Stimulated activated CD4-positive, alpha-beta T cell treated with anti-CD3 and anti-CD28 coated beads, Interleukin-4, amount 100 ng/mL, for 48 hours (primary cell): ENCODE data around the gene SCP2D1.

Experiments used
- DNase-seq, 2 donors: peaks; one replicate each; pipeline ENCODE4 v3.0.0-alpha.2; 2020; ENCODE audit warnings: low read depth in 2 of 2

SCP2D1 gene

DNA sequence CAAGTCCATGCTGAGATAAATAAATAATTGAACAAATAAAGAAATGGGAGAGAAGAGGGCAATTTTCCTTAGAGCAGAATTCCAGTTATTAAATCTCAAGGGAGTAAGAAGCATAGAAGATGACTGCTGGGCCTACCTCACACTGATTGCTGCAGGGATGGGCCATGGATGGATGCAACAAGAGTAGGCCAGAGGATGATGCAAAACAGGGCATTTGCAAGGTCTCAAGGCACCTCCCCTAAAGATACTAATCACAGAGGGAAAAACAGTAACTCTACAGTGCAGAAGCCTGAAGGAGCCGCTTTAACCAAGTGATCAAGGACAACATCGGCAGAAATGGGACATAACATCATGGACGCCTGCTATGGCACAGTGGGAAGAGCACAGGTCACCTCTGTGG, 1.7 kb upstream of the SCP2D1 start:
- DNase-seq: no peak

DNA sequence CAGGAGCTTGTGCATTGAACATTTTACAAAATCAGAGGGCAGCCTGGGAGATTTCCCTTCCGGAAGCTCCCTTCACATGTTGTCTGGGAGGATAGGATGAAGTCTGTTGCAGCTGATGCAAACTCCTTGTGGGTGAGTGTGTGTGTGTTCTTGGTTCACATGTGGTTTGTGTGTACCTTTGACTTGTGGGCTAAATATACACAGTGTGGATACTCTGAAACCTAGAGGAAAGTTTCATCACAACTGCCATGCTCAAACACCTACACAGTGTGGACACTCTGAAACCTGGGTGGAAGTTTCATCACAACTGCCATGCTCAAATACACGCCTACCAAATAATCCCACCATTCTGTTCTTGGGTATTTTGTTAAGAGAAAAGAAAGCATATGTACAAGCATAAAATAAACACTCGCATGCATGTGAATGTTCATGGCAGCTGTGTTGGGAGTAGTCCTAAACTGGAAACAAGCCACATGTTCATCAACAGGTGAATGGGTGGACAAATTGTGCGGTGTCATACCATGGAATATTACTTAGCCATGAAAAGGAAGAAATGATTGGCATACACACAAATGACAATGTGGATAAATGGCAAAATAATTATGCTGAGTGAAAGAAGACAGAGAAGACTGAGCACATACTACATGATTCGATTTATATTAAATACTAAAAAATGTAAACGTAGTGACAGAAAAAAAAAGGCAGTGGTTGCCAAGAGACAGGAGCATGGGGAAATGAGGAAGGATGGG, 1.8 kb downstream of the SCP2D1 start:
- no peak for DNase-seq

DNA sequence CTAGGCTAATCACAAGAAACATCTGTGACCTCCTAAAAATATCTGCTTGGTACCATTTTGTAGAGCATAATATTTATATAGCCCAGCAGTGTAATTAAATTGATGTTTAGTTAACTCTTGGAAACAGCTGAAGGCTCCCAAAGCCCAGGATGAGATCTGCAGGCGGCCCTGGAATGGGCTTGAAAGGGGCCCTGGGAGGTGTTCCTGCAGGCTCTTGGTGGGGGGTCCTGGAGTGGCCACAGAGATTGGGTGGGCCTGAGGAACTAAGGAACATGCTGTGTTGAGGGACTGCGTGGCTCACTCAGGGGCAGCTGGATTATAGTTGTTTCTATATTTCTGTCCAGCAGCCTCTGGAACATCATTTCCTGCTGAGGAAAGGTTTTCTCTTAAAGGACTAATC, 9.2 kb downstream of the SCP2D1 start:
- no peak for DNase-seq

DNA sequence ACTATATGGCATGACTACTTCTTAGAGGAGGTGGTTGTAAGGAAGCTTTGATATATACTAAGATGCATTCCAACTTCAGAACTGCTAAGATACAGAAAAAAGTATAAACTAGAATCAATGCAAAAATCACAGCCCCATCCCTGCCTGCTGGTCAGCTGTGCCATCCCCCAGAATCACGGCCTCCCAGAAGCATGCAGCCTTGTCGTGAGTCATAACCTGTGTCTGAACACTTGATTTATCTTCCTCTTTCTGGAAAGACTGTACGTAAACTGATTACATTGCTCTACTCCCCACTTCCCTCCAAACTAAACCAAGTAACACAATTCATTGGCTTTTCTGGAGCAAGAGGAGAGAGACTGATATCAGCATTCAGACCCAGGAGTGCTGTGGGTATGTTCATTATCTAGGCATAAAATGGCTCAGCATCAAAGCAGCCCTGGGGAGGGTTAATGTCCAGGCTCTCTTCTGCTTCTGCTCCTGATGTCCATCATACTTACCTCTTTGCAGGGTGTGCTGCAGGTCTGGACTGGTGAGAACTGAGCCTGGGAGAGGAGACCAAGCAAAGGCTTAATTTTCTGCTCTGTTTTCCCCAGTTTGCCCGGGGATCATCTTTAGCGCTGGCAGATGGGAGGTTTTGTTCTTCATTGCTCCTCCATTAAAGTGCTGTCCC, 18.4 kb downstream of the SCP2D1 start:
- no peak for DNase-seq

DNA sequence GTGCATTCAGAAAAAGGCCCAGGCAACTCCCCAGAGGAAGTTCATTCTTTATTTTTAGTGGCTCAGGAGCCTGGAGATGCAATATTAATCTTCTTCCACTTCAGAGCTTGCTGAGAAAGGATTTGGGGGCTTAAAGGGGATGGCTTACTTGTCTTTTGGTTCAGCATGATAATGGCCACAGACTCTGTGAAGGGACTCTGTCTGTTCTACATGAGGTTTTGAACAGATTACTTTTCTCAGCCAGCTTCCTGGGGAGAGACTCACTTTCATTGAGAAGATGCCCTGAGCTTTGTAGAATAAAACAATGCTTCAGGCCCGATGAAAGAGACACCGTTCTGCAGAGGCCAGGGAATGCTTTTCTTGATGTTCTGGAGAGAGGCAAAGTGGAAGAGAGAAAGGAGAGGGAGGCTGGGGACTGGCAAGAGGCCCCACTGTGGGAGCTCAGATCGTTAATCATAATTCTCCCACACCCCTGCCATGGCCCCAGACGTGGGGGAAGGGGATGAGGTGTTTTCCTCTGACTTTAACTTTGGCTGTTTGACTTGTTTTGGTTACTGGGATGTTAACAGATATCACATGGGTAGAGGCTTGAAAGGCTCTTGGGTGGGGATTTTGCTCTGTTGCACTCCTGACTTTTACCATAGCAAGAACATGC, 19.1 kb downstream of the SCP2D1 start:
- no peak for DNase-seq

DNA sequence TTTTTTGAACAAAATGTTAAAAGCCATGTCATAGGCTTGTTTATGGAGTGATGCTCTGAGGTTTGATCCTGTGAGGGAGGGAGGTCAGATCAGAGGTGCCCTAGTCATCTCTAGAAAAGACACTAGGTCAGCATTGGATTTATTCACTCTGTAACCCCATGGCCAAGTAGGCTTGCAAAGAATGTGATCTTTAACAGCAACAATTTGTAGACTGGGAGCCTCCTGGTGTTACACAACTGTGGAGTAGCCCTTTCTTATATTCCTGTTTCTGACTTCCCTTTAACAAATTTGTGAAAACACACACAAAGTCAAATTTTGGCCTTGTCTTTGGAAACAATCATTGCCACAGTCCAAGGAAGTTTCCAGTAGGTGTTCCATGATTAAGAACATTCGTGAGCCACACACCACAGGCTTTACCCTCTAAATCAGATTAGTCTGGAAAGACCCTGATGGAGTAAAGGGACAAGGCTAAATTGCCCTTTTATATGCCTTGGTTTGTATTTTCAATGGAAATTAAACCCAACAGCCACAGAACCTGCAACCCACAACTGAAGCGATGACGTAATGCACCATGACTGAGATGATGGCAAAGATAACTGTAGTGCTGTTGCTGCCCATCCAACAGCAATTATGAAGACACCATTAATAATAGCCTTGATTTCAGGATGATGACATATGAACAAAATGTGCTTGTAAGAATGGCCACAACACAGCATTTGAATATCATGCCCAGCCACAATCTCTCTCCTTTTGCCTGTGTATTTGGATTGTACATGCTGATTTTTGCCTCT, 22.1 kb downstream of the SCP2D1 start:
- no peak for DNase-seq

DNA sequence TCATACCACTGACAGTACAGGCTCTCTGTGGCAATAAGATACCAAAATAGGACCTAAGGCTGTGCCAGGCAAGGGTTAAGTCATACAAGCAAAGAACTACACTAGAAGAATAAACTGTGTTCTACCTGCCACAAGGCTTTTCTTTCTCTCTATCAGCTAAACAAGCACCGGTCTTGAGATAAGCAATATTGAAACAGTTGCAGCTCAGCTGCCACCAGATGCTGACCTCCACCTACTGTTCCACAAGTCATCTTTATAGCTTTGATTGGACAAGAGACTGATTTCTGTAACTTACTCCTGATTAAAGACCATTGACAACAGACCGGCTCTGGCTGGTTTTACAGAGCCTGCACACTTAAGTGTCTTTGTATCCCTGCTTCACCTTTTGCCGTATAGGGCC, 24.1 kb downstream of the SCP2D1 start:
- no peak for DNase-seq

DNA sequence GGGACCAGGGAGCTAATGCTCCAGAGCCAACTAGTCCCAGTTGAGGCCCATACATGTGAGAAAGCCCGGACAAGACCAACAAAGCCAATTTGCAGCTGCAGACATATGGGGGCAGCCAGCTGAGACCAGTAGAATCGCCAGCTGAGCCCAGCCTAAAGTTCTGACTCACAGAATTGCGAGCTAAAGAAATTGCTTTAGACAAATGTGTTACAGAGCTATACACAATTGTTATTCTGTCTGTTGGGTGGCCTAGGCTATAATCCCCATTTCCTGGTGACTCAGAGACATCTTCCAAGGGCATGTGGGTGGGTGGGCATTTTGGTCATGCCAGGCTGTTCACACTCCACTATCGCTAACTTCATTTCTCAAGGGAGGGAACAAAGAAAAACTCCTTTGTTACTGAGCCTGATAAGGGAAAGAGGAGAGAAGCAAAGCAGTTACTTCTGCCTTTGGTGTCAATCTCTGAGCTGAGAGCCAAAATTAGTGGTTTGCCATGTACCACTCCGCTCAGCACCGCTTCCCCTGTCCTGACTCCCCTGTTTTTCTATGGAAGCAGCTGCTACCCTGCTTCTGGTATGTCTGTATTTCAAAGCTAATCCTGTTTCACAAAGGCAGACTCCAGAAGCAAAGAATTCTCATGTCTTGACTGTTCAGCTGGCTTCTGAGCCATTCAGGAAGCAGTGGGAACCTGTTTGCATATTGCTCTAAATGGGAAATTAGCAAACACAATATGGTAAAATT, 26.1 kb downstream of the SCP2D1 start:
- DNase-seq: no peak

DNA sequence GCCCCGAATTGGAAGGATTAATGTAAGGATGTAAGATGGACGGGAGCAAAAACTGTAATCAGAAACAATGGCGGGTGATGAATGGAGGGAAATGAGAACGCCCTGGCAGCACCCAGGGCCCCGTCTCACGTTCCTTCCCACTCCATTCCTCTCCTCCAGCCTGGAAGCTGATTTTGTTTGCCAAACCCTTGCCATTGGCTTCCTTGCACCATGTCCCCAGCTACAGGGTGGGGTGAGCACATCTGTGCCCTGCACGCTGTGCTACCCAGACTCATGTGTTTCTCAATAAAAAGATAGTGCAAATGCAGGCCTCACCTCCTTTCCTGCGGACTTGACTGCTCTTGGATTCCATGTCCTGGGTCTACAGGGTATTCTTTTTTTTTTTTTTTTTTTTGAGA, 26.7 kb downstream of the SCP2D1 start:
- no peak for DNase-seq

DNA sequence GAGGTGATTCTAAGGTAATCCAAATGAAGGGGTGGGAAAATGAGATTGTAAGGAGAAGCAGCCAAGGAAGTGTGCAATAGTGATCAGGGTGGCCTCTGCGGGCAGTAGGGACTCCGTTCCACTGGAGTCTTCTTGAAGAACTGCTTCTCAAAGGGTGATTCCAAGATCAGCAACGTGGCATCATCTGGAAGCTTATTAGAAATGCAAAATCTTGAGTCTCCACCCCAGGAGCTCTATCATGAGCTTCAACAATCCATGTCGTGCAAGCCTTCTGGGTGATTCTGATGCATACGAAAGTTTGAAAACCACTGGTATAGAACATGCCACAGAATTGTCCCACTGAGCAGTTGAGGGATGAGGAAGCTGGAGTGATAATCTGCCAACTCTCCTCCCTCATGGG, 31.4 kb downstream of the SCP2D1 start:
- no peak for DNase-seq

DNA sequence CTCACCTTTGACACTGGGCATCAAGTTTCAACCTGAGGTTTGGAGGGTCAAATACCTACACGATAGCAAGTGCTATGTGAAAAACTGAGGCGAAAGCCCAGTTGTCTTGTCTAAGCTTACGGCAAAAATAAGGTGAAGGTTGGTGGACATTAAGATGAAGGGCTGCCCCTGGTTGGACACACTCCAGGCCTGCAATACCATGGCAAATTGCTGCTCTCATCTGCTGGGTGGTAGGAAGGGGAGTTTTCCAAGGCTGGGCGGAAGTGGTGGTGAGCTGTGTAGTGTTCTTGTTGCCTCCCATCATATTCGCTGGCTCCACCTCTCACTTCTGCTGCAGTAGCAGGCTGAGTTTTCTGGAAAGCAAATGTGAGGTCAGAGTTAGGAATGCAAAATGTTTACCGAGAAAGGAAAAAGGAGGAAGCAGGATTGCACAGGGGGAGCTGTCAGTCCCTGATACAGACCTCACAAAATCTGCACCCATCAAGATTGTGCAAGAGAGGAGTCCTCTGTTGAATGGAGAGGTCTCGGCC, 33.7 kb downstream of the SCP2D1 start:
- no peak for DNase-seq

DNA sequence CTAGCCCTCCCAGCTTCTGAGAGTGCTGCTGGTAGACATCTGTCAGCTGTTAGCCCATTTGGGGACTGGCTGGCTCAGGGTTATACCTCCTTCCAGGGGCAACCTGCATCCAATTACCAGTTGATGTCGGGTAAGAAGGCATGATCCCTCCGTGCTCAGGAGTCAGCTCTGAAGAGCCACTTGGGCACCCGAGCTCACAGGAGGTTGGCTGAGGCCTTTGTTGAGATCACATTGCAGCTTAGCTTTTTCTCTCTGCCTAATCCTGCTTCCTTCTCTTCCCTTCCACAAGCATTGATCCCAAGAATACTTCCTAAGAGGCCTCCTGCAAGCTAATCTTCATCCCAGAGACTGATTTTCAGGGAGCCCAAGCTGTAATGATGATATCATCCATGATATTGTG, 35.5 kb downstream of the SCP2D1 start:
- no peak for DNase-seq

DNA sequence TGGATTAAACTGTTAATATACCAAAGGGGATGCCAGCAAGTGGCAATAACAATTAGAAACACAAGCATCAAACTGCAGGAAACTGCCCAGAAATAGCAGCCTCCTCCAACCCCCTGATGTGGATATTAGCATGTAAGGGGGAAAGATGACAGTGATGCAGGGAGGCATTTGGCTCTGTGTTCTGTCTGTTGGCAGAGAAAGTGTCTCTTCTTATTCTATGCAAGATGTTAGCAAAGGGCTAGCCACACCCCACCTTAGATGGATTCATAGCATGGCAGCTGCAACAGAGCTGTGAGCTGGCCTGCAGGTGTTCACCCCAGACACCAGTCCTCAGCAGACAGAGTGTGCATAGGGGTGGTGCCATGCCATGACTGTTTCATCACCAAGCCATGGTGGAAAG, 38.0 kb downstream of the SCP2D1 start:
- no peak for DNase-seq

DNA sequence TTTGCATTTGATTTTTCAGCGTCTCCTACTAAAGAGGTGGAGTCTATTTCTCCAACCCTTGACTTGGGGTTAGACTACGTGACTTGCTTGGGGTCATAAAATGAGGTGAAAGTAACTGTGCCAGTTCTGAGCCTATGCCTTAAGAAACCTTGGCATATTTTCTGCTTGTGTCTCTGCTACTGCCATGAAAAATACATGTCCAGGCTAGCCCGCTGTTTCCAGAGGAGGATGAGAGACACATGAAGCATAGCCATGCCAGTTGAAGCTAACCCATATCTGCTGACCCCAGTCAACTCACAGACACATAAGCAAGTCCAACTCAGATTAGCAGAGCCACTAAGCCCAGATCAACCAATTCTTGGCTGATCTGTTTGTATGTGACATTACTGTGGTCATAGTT, 38.7 kb downstream of the SCP2D1 start:
- no peak for DNase-seq

DNA sequence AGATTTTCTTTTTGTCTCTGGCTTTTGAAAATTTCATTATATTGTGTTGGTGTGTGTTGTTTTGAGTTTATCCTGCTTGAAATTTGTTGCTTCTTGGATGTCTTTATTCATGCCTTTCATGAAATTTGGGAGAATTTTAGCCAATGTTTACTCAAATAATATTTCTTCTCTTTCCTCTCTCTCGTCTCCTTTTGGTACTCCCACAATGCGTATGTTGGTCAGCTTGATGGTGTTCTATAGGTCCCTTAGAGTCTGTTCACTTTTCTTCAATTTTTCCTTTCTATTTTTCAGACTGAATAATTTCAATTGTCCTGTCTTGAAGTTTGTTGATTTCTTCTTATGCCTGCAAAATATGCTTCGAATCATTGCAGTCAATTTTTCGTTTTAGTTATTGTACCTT, 39.6 kb downstream of the SCP2D1 start:
- DNase-seq: no peak

DNA sequence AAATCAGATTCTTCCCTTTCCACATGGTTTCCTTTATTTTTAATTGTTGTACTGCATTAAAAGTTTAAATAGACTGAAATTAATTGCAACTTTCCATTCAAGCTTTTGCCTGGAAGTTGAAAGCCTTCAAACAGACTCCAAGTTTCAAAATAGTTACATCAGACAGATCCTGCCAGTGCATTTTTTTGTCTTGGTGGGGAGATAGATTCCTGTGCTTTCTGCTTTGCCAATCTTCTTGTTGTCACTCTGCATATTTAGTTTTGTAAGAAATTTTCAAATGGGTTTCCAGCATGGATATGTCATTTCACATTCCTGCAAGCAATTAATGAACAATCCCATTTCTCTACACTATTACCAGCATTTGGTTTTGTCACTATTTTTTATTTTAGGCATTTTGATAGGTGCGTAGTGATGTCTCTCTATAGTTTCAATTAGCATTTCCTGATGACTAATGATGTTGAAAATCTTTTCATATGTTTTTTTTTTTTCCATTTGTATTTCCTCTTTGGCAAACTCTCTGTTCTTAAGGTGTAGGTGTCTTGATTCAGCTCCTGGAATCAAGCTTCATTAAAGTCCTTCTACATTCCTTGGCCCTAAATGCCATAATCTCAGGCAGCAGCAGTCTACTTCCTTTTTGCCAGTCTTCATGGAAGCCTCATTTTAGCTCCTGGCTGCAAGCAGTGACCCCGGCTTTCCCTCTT, 40.5 kb downstream of the SCP2D1 start:
- DNase-seq: no peak

DNA sequence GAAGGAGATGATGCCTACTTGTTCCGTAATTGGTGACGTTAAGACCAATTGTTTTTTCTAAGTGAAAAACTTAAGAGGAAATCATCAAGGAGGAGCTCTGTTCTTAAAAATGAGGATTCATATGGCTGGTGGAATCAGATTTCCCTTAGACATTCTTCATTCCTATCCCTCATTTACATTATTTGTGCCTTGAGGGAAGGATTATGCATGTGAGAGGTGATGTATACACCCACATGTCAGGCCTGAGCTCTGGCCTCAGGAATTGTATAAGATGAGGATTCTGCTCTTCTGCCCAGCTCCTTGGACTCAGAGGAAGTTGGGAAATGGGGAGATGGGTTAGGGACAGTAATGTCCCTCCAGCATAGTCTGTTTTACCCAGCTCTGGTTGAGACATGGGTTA, 42.3 kb downstream of the SCP2D1 start:
- no peak for DNase-seq

DNA sequence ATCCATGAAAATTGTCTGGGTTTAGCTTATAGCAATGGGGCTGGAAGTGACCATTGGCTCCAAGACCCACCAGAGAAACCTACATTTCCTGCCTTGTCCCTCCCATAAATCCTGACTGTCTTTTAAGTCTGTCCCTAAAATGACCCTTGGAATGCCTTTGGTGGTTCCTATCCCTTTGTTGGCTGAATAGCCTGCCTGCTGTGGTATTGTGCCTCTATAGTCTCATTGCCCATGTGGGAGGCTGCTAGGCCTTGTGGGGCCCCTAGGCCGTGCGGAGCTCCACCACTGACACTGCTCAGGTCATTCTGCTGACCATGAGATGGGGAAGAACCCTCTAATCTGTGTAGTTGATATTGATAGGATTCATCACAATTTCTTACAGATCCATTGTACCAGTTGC, 43.3 kb downstream of the SCP2D1 start:
- DNase-seq: no peak

DNA sequence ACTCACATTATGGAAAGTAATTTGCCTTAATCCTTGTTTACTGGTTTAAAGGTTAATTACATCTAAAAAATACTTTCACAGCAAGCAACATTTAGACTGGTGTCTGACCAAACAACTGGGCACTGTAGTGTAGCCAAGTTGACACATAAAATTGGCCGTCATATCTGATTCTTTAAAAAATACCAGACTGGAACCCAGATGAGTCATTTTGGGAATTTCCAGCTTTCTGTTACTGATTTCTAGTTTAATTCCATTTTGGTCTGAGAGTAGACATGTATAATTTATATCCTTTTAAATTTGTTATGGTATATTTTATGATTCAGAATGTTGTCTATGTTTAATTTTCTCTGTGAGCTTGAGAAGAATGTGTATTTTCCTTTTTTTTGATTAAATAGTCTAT, 44.1 kb downstream of the SCP2D1 start:
- DNase-seq: no peak

DNA sequence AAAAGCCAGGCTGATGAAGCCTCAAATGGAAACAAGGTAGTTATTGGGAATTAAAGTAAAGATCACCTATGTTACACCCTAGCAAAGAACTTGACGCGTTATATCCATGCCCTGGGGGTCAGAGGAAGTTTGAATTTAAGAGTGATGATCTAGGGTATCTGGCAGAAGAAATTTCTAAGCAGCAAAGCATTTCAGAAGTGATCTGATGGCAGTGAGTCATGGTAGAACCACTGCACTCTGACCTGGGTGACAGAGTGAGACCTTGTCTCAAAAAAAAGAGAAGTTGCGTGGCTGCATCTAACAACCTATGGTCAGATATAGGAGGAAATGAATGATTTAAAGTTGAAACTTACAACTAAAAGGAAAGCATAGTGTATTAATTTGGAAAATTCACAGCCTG, 45.2 kb downstream of the SCP2D1 start:
- DNase-seq: no peak
